IMR-90 (cell line): ENCODE data around the gene BHLHE23. TPM values are rescaled to one million over a fixed set of nuclear protein-coding genes. Genes with fewer than 3 reads are reported as not detected.

ENCODE experiments used
- ATAC-seq: fragments of 200-7000 bp; cut with Tn5 transposase; 2 replicates; pipeline ENCODE4 v1.9.1; 2020; ENCODE audit warnings: low read depth, mild to moderate bottlenecking, moderate library complexity
- BruUV-seq: library from RNA; stranded (reverse); fragments of 400-500 nt; replicated peaks from 2 replicates; lab custom pipeline; 2021; lab: Mats Ljungman, UMichigan
- CTCF ChIA-PET: fragments of 300-600 bp; formaldehyde crosslinking; extraction: SDS; loops from one replicate; lab custom pipeline; 2021; ENCODE audit warnings: antibody characterized with exemption; lab: Yijun Ruan, JAX
- POLR2A ChIA-PET: fragments of 300-600 bp; sonication (Branson Sonifier 250); formaldehyde crosslinking; loops from one replicate; lab custom pipeline; 2022; ENCODE audit warnings: antibody characterized with exemption; ENCODE audit not compliant: unreplicated experiment; lab: Charles Lee
- DNase-seq: peaks from one replicate; pipeline ENCODE4 v3.0.0; 2013
- H2AFZ ChIP-seq: replicated peaks from 2 replicates; pipeline ENCODE3; 2013; ENCODE audit warnings: low read length, mild to moderate bottlenecking; ENCODE audit not compliant: poor library complexity
- H2AK5ac ChIP-seq: 2 replicates; pipeline ENCODE4 v1.6.1; 2013; ENCODE audit warnings: low read depth, low read length, inconsistent platforms
- H2AK9ac ChIP-seq: replicated peaks from 2 replicates; pipeline ENCODE3; 2013; ENCODE audit warnings: mild to moderate bottlenecking, low read depth, low read length, moderate library complexity; ENCODE audit not compliant: poor library complexity
- H2BK120ac ChIP-seq: 2 replicates; pipeline ENCODE4 v1.6.1; 2013; ENCODE audit warnings: low read depth, low read length, inconsistent platforms
- H2BK15ac ChIP-seq: 3 replicates; pipeline ENCODE4 v1.6.1; 2013; ENCODE audit warnings: low read depth, low read length, inconsistent platforms
- H2BK20ac ChIP-seq: 2 replicates; pipeline ENCODE4 v1.6.1; 2013; ENCODE audit warnings: low read depth, mild to moderate bottlenecking, inconsistent platforms, low read length, moderate library complexity
- H2BK5ac ChIP-seq: 2 replicates; pipeline ENCODE4 v1.6.1; 2013; ENCODE audit warnings: mild to moderate bottlenecking, low read depth, low read length, inconsistent platforms; ENCODE audit not compliant: poor library complexity, severe bottlenecking
- H3K14ac ChIP-seq: replicated peaks from 2 replicates; pipeline ENCODE4 v1.6.1; 2013; ENCODE audit warnings: low read depth, low read length, inconsistent platforms
- H3K18ac ChIP-seq: 2 replicates; pipeline ENCODE4 v1.6.1; 2013; ENCODE audit warnings: low read depth, low read length, control low read depth
- H3K23ac ChIP-seq: 2 replicates; pipeline ENCODE4 v1.6.1; 2013; ENCODE audit warnings: low read depth, low read length, inconsistent platforms
- H3K27ac ChIP-seq: 2 replicates; pipeline ENCODE4 v1.5.1; 2013; ENCODE audit warnings: mild to moderate bottlenecking, control low read depth, low read length; ENCODE audit not compliant: insufficient read depth
- H3K27me3 ChIP-seq: 2 replicates; pipeline ENCODE4 v1.6.1; 2013; ENCODE audit warnings: low read length; ENCODE audit not compliant: control insufficient read depth, insufficient read depth
- H3K36me3 ChIP-seq: 2 replicates; pipeline ENCODE4 v1.6.1; 2013; ENCODE audit warnings: low read length, mixed read lengths; ENCODE audit not compliant: control insufficient read depth, insufficient read depth
- H3K4ac ChIP-seq: 2 replicates; pipeline ENCODE4 v1.6.1; 2013; ENCODE audit warnings: low read depth, low read length, inconsistent platforms
- H3K4me1 ChIP-seq: 2 replicates; pipeline ENCODE4 v1.6.1; 2013; ENCODE audit warnings: low read length, mixed read lengths; ENCODE audit not compliant: control insufficient read depth, insufficient read depth
- H3K4me2 ChIP-seq: 2 replicates; pipeline ENCODE4 v1.6.1; 2013; ENCODE audit warnings: low read depth, mild to moderate bottlenecking, control low read depth, low read length, moderate library complexity
- H3K4me3 ChIP-seq: 2 replicates; pipeline ENCODE4 v1.5.1; 2013; ENCODE audit warnings: low read depth, mild to moderate bottlenecking, control low read depth, low read length, moderate library complexity; ENCODE audit not compliant: insufficient read depth
- H3K56ac ChIP-seq: 2 replicates; pipeline ENCODE4 v1.6.1; 2013; ENCODE audit warnings: low read length, inconsistent platforms; ENCODE audit not compliant: insufficient read depth; ENCODE audit errors: extremely low read depth
- H3K79me1 ChIP-seq, 2 experiments: 2 replicates each; pipeline ENCODE4 v1.6.1; 2013; ENCODE audit warnings: low read length in 2 of 2, inconsistent platforms in 1 of 2, low read depth in 1 of 2
- H3K9ac ChIP-seq: 2 replicates; pipeline ENCODE4 v1.6.1; 2013; ENCODE audit warnings: low read depth, low read length, control low read depth
- H3K9me1 ChIP-seq: 2 replicates; pipeline ENCODE4 v1.6.1; 2013; ENCODE audit warnings: low read length, inconsistent platforms; ENCODE audit not compliant: insufficient read depth
- H3K9me3 ChIP-seq: 2 replicates; pipeline ENCODE4 v1.6.1; 2013; ENCODE audit warnings: low read length; ENCODE audit not compliant: control insufficient read depth, insufficient read depth
- H4K20me1 ChIP-seq: 2 replicates; pipeline ENCODE4 v1.6.1; 2013; ENCODE audit warnings: low read length, inconsistent platforms; ENCODE audit not compliant: insufficient read depth
- H4K5ac ChIP-seq: 2 replicates; pipeline ENCODE4 v1.6.1; 2013; ENCODE audit warnings: mild to moderate bottlenecking, low read depth, low read length, control low read depth
- H4K8ac ChIP-seq, 2 experiments: 2 replicates each; pipeline ENCODE4 v1.6.1; 2013; ENCODE audit warnings: low read depth in 2 of 2, low read length in 2 of 2, control low read depth in 1 of 2, inconsistent platforms in 1 of 2
- H4K91ac ChIP-seq: 2 replicates; pipeline ENCODE4 v1.6.1; 2013; ENCODE audit warnings: low read depth, low read length, inconsistent platforms; ENCODE audit not compliant: insufficient read depth
- BHLHE40 ChIP-seq: fragments of 150-350 bp; IDR thresholded peaks from 2 replicates; pipeline ENCODE4 v1.6.1; 2016; ENCODE audit warnings: mild to moderate bottlenecking, low read depth, low read length
- CEBPB ChIP-seq: IDR thresholded peaks from 2 replicates; pipeline ENCODE4 v1.6.1; 2012; ENCODE audit warnings: low read depth, low read length, improper control_type of control experiment
- CHD1 ChIP-seq: IDR thresholded peaks from 2 replicates; pipeline ENCODE4 v1.6.1; 2012; ENCODE audit warnings: low read depth, low read length, improper control_type of control experiment
- CTCF ChIP-seq: conservative IDR thresholded peaks from 2 replicates; pipeline ENCODE4 v1.5.1; 2012; ENCODE audit warnings: mild to moderate bottlenecking, low read depth, low read length, improper control_type of control experiment
- ELK1 ChIP-seq: fragments of 150-350 bp; IDR thresholded peaks from 2 replicates; pipeline ENCODE4 v1.6.1; 2016; ENCODE audit warnings: low read depth, mild to moderate bottlenecking, low read length, moderate library complexity, borderline replicate concordance
- FOS ChIP-seq: fragments of 150-350 bp; IDR thresholded peaks from 2 replicates; pipeline ENCODE4 v1.6.1; 2016; ENCODE audit warnings: low read depth, low read length
- MAFK ChIP-seq: IDR thresholded peaks from 2 replicates; pipeline ENCODE4 v1.6.1; 2012; ENCODE audit warnings: low read depth, low read length, improper control_type of control experiment
- MAZ ChIP-seq: IDR thresholded peaks from 2 replicates; pipeline ENCODE4 v1.6.1; 2012; ENCODE audit warnings: low read depth, mild to moderate bottlenecking, low read length, improper control_type of control experiment, moderate library complexity, borderline replicate concordance
- MXI1 ChIP-seq: IDR thresholded peaks from 2 replicates; pipeline ENCODE4 v1.6.1; 2012; ENCODE audit warnings: low read depth, mild to moderate bottlenecking, low read length, moderate library complexity, borderline replicate concordance
- NFE2L2 ChIP-seq: fragments of 150-350 bp; IDR thresholded peaks from 2 replicates; pipeline ENCODE4 v1.6.1; 2016; ENCODE audit warnings: low read depth, mild to moderate bottlenecking, low read length
- POLR2A ChIP-seq: IDR thresholded peaks from 2 replicates; pipeline ENCODE4 v1.6.1; 2012; ENCODE audit warnings: mild to moderate bottlenecking, low read depth, low read length
- RAD21 ChIP-seq: IDR thresholded peaks from 2 replicates; pipeline ENCODE4 v1.6.1; 2012; ENCODE audit warnings: low read length, improper control_type of control experiment
- RCOR1 ChIP-seq: IDR thresholded peaks from 2 replicates; pipeline ENCODE4 v1.6.1; 2012; ENCODE audit warnings: mild to moderate bottlenecking, low read length, improper control_type of control experiment; ENCODE audit not compliant: insufficient replicate concordance
- RFX5 ChIP-seq: IDR thresholded peaks from 2 replicates; pipeline ENCODE4 v1.8.0; 2012; ENCODE audit warnings: low read depth, mild to moderate bottlenecking, low read length, moderate library complexity
- SMC3 ChIP-seq: fragments of 150-350 bp; IDR thresholded peaks from 2 replicates; pipeline ENCODE4 v1.6.1; 2016; ENCODE audit warnings: low read depth, mild to moderate bottlenecking, antibody characterized with exemption, low read length, moderate library complexity
- USF2 ChIP-seq: fragments of 150-350 bp; IDR thresholded peaks from 2 replicates; pipeline ENCODE4 v1.6.1; 2017; ENCODE audit warnings: mild to moderate bottlenecking, antibody characterized with exemption, low read length, low read depth
- WGBS, 2 experiments: methylation state at CpG; one replicate each; pipeline versions ENCODE4 v1.1.5 to v1.1.7; 2013; ENCODE audit warnings: missing lambda C conversion rate in 2 of 2; ENCODE audit not compliant: insufficient read length in 1 of 2; ENCODE audit errors: extremely low coverage in 2 of 2; 5-methylcytosine and 5-hydroxymethylcytosine counted together
- dilution Hi-C: fragments of 300-500 bp; cut with HindIII; formaldehyde crosslinking; loops from one replicate; pipeline ENCODE4 v1.14.3; 2018; ENCODE audit warnings: low sequenced_read_pairs; ENCODE audit not compliant: unreplicated experiment
- in situ Hi-C: fragments of 300-500 bp; cut with MboI; formaldehyde crosslinking; loops from 3 replicates; pipeline ENCODE4 v1.14.3; 2019; ENCODE audit warnings: low sequenced_read_pairs, inconsistent platforms, mixed read lengths
- intact Hi-C: fragments of 100-400 bp; cut with micrococcal nuclease; formaldehyde crosslinking; loops from 2 replicates; pipeline ENCODE4 v1.10.0; 2022
- polyA plus RNA-seq, 3 experiments: library from polyadenylated mRNA; depleted of rRNA; stranded (reverse); fragments of >200 nt; gene quantifications; 2 replicates each; pipeline ENCODE4 v1.2.3, GENCODE V29; 2012; ENCODE audit warnings: low replicate concordance in 1 of 3
- total RNA-seq: library from RNA; depleted of rRNA; stranded (reverse); fragments of >200 nt; gene quantifications from 2 replicates; pipeline ENCODE4 v1.2.3, GENCODE V29; 2012

BHLHE23 gene
- total and polyA plus RNA-seq, 2 of the 4 experiments (the other 2 are of a cell fraction) = not detected

GRCh38 chr20:63054103-63054474 lies 47.3 kb upstream of the BHLHE23 start:
- 70% methylated on average over 2 of the region's 12 CpGs; no CpG with 5 or more reads in 1 of the 2 experiments for WGBS, 2 experiments
- no peaks in the 10 kb centered on the region for H3K9me1 ChIP-seq
- CTCF ChIA-PET = no interaction called here

More at GRCh38 chr20:63054103-63054474, 47.3 kb upstream of the BHLHE23 start:
- Histone ChIP-seq H3K4me1 (no peaks in the 10 kb centered on the region), H3K23ac (no peak overlapping the region), H2BK20ac (no peak overlapping the region), H4K91ac (no peak overlapping the region), H3K9ac (no peak overlapping the region), H3K36me3 (no peaks in the 10 kb centered on the region), H3K9me3 (no peaks in the 10 kb centered on the region; the same call in 1 of the 2 replicates), H2BK120ac (no peak overlapping the region), H4K8ac (no peak overlapping the region), H4K5ac (no peak overlapping the region), H3K4ac (no peak overlapping the region), H4K20me1 (no peaks in the 10 kb centered on the region), H3K18ac (no peak overlapping the region), H3K27me3 (peaks cover 32% of the 10 kb centered on the region), H3K14ac (no peak overlapping the region), H2AFZ (no peak overlapping the region), H2BK5ac (no peak overlapping the region), H3K4me3 (no peak overlapping the region), H2BK15ac (no peak overlapping the region), H3K4me2 (no peak overlapping the region), H2AK5ac (no peak overlapping the region), H3K27ac (no peak overlapping the region), H3K56ac (no peak overlapping the region), H3K79me1 (no peaks in the 10 kb centered on the region), H2AK9ac (no peak overlapping the region)
- intact Hi-C loops = loop anchor here (10.0 kb wide), 1 partner anchor 131 kb away; no protein-coding TSS in a partner anchor
- no peak for DNase-seq
- dilution Hi-C loops = no loop called here
- BruUV-seq = no TSS peak
- POLR2A ChIA-PET = no interaction called here
- ATAC-seq = no peak
- in situ Hi-C loops = no loop called here
- TF ChIP-seq FOS (no peak), SMC3 (no peak), POLR2A (no peak), BHLHE40 (no peak), MAFK (no peak), RFX5 (no peak), NFE2L2 (no peak), ELK1 (no peak), RAD21 (no peak), MAZ (no peak), RCOR1 (no peak), CEBPB (no peak), CHD1 (no peak), MXI1 (no peak), USF2 (no peak), CTCF (no peak)
